SIG-M5 (cell line): ENCODE measurements around the gene RCBTB2.

Experiments used
- DNase-seq: peaks from one replicate; lab custom pipeline; 2025; lab: John Stamatoyannopoulos, UW

Gene RCBTB2

DNA sequence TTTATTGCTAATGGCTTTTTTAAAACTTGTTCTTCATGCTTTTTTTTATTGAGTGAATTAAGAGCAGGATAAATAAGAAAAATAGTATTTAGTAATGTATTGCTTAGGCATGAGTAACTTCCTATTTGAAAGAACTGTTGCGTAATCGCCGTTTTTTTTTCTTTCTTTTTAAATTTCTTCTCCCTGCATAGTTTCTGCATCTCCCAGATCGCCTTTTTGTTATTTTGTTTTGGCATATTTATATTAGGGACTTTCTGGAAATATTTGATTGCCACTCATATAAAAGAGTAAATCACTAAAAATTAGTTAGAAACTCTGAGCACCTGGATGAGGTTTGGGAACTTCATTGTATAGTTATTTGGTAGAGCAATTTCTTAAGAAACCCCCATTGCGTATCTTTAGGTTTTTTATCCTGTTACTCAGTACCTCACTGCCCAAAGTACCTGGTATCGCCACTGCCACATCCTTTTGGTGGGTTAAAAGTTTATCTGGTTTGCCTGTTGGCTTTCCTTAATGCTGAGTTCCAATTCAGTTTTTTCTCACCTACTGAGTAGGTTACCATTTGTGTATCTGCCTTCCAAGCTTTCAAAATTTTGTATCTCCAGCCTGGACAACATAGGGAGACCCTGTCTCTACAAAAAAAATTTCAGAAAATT is 83.8 kb downstream of the RCBTB2 start:
- DNase-seq = no peak

DNA sequence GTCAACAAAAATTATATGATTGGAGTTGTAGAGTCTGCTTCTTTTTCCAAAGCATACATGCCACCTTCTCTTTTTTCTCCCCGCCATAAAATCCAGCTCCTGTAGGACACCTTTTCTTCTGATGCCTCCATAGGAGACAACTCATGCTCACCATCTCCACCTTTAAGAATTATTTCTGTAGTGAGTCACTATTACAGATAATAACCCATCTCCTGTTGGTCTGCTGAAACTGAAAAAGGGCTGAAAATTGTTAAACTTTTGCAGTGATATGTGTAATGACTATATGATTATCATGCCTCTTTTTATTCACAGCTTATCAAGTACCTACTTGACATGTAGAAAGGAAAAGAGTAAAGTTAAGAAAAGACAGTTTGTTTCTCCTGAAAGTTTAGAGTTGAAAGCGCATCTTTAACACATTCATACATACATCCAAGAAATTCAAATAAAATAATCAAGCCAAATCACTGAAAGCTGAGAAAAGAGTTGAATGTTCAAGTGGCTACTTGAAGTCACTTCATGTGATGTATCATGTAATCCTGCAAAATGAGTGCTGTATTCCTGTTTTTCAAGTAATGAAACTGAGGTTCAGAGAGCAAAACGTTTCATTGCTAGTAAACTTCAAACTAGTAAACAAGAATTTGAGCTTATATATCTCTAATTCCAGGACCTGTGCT is 84.5 kb downstream of the RCBTB2 start:
- no peak for DNase-seq

DNA sequence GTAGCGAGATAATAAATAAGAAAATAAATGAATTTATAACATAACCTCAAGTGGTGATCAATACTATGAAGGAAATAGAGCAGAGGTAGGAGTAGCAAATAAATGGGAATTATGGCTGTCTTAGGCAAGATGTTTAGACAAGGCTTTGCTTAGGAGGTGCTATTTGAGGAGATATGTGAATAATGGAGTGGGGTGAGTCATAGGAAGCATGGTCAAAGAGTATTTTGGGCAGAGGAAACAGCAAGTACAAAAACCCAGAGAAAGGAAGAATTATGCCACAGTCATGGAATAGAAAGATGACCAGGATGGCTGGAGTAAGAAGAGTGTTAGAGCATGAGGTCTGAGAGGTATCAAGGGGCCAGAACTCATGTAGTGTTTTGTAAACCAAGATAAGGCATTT is 86.4 kb downstream of the RCBTB2 start:
- no peak for DNase-seq

DNA sequence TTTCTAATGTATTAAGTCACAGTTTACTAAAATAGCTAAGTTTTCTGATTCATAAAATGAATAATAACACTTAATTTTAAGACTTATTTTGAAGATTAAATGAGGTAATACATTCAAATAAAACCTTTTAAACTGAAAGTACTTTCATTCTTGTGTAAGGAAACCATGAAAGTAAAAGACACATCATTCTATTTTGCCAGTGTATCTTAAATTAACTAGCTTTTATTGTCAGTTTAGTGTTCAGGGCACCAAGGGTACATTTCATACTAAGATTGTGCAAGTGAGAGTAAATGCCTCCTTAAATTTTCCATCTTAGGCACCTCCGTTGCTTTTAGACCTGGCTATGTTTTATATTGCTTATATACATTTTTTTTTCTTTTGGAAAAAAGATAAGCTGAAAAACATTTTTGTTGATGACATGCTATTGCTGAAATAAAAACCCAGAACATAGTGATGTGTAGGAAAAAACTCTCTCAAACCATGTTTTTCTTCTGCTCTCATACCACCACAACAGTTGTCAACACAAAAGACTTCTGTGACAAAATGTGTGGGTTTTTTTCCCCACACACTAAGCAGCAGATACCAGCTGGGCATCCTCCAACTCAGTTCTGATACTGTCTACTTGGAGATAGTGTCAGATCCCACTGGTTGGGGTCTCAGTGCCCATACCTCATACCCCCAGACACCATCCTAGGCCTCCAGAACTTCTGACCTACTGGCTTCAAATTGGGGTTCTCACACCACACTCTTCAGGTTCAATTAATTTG is 89.3 kb downstream of the RCBTB2 start:
- no peak for DNase-seq
